HuH-7.5 (cell line): ENCODE results near the gene PEDS1.
"Not testable (repeated sequence)": the region's sequence is repeated elsewhere in the genome, so short reads cannot be mapped to it uniquely, and the experiment has no call there.

Experiments used
- DNase-seq: peaks from one replicate; pipeline ENCODE4 v3.0.0; 2011; ENCODE audit warnings: low spot score

PEDS1 gene

DNA sequence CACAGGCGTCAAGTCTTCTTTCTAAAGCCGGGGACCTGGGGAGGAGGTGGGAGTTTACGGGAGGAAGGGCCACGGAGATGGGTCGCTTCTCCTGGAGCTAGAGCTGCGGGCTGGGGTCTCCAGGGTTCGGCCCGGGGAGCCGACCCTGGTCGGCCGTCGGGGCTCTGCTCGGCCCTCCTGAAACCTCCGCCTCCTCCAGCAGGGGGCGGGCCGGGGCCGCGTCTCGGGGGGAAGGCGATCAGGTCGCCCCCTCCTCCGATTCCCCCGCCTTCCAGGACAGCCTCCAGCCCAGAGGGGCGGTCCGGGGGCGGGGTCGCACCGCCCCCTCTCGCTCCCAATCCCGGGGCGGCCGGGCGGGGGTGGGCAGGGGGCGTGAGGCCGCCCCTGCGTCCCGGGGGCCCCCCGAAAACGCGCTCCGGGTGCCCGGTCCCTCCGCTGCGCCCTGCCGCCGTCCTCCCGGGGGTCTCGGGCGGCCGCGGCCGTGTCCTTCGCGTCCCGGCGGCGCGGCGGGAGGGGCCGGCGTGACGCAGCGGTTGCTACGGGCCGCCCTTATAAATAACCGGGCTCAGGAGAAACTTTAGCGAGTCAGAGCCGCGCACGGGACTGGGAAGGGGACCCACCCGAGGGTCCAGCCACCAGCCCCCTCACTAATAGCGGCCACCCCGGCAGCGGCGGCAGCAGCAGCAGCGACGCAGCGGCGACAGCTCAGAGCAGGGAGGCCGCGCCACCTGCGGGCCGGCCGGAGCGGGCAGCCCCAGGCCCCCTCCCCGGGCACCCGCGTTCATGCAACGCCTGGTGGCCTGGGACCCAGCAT is 36.9 kb upstream of the PEDS1 start, which contains the start of gene CEBPB:
TSS of gene CEBPB (plus strand) at position 580 of the 814 bp plus-strand sequence. CDS start at position 784, 204 bp downstream.
- peak; percentile 97 for DNase-seq

DNA sequence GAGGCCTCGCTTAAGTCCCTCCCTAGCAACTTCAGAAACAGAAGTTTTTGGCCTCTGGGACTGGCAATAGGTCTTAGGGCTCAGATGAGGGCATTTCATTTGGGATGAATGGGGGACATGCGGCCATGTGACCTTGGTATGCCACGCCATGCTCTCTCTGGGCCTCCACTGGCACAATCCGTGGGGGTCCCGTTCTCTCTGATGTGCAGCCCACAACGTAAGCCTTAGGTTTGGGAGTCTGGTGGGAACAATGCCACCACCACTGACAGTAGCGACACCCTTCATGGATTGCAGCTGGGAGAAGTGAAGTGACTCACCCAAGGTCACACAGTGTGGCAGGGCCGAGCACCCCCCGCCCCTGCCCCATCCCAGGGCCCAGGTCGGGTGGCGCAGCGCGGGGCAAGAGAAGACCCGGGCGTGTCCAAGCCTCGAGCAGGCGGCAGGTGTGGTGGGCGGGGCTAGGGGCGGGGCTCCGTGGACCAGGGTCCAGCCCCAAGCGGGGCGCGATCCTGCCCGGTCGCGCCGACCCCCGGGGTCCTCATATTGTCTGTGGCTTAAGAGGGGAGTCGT is 36.2 kb upstream of the PEDS1 start:
- no peak for DNase-seq

DNA sequence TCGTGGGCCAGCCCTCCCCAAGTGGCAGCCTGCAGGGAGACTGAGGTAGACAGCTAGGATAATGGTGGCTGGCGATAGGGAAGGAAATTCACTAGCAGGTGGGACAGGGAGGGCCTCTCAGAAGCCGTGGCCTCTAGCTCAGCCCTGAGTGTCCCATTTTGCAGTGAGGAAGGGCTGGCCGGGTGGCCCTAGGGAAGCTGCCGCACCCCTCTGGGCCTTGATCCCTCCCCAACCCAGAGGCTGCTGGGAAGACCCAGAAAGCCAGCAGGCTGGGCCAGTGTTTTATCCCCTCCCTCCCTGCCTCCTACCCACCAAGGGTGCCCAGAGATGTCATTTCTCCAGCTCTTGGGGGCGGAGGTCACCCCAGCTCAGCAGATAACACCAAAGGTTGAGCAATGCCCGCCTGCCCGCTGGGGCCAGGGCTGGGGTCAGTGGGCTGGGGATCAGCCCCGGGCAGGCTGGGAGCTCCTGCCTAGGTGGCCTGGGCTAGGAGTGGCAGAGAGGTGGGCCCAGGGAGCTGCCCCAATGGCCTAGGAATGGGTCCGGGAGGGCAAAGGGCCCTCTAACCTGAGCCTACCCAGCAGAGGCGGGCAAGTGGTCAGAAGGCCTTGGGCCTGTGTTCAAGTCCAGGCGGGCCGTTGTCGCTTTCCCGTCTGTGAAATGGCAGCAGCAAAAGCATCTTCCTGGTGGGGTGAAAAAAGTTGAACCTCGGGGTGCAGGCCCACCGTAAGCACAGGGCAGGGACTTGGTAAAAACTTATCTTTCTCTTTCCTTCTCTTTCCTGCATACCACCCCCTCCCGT is 35.6 kb upstream of the PEDS1 start:
- peak; percentile 84 for DNase-seq

DNA sequence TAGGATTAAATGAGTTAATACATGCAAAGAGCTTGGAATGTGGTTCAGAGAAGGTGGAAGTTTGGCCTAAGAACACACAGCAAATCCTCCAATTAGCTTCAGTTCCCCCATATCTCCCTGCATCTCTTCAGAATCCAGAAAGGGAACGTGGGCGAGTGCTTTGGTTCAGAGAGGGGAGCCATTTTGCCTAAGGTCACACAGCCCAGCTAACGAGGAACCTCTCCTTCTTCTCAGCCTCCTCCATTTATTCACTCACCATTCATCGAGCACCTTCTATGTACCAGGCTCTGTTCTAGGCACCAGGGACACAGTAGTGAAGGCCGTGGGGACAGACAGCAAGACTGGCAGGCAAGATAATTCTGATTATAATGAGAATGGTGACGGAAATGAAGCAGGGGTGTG is 34.8 kb upstream of the PEDS1 start:
- DNase-seq, result no peak

DNA sequence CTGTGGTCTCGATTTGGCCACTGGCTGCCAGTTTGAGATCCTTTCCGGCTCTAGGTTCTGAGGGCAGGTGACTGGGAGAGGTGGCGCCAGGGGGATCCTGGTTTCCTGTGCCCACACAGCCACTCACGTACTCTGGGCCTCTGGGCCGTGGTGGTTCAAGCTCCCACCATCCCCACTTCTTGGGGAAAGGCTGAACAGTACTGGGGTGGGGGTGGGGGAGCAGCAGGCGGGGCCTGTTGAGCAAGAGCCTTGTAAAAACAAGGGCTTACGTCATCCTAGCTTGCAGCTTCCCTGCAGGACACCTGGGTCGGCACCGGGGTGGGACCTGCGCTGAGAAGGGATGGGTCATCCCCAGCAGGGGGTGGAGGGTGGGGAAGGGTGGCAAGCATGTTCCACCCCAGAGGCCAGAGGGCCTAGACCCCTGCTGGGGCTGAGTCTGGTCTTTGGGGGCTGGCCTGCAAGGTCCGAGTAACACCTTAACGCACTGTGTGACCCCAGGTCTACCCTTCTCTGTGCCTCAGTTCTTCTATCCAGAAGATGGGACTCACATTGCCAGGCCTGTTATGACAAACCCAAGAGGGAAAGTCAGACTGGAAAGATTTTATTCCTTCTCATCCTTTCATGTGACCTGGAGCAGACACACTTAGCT is 34.0 kb upstream of the PEDS1 start:
- DNase-seq, result no peak

DNA sequence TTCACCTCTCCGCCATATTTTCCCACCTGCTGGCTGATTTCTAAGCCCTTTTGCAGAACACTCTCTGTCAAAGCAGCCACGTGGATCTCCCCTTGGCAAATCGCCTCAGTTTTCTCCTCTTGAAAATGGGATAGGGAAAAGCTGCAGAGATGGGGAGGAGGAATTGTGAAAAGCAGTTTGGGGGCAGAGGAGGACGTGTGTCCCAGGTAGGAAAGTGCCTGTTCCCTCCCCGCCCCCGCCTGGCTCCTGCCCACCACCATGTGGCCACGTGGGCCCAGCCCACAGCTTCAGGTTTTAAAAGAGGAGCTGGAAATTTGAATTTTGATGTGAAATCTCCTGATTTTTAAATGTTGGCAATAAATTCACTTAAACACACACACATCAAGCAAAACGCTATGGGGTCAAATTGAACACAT is 33.5 kb upstream of the PEDS1 start:
- DNase-seq, result no peak

DNA sequence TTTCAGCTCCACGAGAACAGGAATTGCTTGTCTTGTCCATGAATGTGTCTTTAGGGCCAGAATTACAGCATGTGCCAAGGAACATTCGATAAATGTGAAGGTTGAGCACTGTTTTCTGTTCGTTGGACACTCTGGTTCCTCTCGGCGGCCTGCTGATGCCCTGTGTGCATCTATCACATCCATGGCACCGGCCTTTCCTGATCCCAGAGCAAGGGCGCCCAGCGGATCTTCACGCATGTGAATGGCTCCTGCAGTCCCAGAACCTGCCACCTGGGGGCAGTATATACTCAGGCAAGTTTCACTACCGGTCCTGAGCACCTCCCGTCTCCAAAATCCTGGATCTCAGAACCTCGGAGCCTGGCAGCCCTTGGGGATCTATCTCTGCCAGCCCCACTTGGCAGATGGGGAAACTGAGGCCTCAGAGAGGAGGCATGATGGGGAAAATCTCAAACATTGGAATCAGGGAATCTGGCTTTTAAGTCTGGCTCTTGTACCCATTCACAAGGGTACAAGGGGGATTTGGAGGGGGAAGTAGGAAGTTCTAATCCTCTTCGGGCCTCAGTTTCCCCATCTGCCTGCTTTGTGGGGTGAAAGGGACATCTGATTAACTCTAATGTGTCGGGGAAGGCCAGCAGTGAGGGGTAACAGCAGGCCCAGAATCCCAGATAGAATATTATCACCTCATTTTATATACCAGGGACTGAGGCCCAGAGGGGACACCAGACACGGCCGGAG is 32.8 kb upstream of the PEDS1 start:
- peak; percentile 78 for DNase-seq

DNA sequence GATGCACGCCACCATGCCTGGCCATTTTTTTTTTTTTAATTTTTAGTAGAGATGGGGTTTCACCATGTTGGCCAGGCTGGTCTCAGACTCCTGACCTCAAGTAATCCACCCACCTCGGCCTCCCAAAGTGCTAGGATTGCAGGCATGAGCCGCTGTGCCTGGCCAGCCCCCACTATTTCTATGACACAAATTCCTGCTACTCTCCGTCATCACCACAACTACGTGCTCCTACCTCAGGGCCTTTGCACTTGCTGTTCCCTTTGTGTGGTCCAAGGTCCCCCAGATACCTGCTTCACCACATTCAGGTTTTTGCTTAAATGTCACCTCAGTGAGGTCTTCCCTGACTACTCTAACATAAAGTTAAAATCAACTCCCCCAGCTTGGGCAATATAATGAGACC is 31.9 kb upstream of the PEDS1 start:
- DNase-seq, result no peak

DNA sequence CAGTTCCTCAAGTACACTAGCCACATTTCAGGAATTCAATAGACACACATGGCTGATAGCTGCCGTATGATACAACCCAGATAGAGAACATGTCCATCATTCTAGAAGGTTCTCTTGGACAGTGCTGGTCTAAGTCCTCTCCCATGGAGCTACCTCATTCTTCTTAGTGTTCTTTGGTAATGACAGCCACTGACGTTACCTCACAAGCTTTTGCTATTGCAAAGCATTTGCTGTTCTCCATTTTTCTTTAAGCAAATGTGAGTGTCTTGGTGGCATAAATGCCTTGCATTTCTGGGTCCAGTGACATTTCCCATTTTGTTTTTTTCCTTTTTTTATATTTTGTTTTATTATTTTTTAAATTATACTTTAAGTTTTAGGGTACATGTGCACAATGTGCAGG is 28.8 kb upstream of the PEDS1 start:
- no peak for DNase-seq

DNA sequence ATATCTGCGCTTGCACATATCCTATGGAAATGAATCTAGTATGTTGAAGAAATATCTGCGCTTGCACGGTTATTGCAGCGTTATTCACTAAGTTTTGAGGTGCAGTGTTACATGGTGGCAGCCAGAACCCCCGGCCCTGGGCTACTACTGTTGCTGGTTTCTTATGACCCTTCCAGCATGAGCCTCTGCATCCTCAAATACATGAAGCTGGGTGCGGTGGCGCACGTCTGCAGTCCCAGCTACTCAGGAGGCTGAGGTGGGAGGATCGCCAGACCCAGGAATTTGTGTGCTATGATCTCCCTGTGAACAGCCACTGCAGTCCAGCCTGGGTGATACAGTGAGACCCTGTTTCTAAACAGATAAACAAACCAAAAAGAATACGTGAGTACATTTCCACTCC is 27.8 kb upstream of the PEDS1 start:
- DNase-seq, result no peak

DNA sequence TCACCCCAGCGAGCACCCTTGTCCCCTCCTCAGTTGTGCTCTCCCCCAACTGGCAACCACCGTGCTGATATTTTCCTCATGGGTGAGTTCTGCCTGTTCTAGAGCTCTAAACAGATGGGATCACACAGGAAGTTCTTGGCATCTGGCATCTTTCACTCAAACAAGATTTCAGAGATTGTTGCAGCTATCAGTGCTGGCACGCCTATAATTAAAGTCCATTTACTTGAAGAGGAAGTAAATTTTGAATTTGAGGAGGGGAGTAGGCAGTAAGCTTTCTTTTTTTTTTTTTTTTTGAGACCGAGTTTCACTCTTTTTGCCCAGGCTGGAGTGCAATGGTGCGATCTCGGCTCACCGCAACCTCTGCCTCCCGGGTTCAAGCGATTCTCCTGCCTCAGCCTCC is 25.1 kb upstream of the PEDS1 start:
- DNase-seq, result not testable (repeated sequence)

DNA sequence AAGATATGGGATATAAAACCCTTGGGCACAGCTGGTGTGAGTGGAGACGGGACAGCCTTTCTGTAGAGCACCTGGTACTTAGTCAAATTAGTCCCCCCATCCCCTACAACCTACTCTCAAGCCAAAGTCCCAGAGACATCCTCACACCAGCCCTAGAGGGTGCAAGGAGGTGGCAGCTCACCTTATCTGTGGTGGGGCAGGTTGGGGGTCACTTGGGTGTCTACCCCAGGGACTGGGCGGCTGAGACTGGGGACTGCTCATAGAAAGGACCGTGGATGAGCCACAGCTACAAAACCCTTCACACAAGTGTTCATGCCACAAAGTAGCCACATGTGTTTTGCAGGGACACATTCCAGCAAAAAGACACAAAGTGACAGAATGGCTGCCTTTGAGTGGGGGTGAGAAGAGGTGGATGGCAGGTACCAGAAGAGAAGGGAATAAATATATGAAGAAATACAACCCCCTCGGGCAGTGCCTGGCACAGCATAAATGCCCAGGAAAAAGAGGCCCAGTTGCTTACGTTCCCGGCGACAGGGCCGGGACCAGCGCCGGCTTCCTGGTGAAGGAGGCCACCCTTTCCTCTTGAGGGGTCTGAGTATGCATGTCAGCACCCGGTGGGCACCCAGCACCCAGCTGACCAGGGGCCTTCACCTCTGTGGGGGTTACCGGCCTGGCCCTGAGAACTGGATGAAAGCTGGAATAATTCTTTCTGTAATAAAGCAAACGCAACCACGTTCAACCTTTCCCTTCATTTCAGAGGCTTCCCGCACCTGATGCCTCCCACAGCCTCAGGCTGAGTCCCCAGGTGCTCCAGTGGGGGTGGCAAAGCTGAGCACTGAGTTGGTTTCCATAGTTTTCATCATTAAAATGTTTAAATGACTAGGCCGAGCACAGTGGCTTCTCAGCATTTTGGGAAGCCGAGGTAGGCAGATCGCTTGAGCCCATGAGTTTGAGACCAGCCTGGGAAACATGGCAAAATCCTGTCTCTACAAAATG is 22.7 kb upstream of the PEDS1 start:
- DNase-seq, result no peak

DNA sequence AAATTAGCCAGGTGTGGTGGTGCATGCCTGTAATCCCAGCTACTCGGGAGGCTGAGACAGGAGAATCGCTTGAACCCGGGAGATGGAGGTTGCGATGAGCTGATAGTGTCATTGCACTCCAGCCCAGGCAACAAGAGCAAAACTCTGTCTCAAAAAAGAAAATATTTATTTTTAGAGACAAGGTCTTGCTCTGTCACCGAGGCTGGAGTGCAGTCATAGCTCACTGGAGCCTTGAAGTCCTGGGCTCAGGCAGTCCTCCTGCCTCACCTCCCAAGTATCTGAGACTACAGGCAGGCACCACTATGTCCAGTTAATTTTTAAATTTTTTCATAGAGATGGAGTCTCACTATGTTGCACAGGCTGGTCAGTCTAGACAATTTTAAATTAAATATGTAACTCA is 20.9 kb upstream of the PEDS1 start:
- no peak for DNase-seq

DNA sequence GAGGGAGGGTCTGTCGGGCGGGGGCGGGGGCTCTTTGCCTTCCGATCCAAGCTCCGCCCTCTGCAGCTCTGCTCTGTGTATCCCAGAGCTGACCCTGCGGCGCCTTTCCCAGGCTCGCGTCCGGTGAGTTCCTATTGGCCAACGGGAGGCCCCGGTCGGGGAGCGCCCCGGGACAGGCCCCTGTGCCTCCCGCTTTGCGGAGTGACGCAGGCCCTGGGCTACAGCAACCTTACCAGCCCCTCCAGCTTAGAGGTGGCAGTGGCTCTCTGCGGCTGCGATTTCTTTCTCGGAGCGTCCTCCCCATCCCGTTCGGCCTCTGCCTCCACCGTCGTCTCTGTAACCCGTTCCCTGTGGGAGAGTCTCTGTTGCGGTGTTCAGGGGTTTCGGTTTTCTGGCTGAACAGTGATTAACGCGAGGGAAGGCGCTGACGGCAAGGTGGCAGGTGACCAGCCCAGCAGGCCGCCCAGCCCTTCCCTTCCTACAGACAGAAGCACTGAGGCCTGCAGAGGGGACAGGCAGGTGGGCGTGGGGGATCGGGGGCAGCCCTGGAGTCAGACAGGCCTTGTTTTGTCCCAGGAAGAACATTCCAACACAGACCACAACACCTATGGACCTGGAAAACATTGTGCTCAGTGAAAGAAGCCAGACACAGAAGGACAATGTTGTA is 19.0 kb upstream of the PEDS1 start:
- peak; percentile 93 for DNase-seq

DNA sequence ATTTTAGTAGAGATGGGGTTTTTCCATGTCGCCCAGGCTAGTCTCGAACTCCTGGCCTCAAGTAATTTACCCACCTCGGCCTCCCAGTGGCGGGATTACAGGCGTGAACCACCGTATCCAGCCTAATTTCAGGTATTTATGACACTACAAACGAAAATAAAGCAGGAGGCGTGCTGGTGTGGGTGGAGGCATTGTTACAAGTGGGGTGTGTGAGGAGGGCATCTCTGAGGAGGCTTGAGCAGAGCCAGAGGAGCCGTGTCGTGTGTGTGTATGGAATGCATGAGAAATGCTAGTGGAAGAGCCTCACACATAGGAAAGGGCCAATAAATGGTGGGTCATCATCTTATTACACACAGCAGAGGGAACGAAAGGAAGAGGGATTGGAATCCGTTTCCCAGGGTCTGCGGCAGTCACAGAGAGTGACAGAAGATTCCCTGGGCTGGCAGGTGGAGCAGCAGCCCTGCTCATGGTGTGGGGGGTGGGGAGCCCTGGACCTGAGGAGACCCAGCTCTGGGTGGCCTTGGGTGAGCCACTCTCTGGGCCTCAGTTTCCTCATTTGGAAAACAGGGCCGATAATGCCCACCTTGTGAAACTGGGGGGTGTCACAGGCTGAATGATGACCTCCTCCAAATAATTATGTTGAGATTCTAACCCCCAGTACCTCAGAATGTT is 17.2 kb upstream of the PEDS1 start:
- no peak for DNase-seq

DNA sequence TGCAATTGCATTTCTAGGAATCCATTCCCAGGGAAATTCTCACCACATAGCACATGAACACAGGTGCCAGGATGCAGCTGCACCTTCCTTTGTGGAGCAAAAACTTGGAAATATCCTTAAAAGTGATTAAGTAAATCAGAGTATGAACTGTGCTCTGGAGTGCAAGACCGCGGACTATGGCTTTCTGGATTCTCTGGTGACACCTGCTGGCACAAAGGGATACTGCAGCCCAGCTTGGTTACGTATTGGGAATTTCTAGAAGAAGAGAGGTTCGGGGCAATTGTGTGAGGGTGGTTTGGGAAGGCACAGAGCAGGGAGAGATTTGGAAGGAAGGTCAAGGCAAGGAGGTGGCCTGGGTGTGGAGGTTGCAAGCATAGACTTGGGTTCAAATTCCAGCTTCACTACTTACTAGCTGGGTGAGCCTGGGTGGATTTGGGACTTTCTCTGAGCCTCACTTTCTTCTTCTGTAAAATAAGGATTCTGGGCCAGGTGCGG is 15.9 kb upstream of the PEDS1 start:
- no peak for DNase-seq

DNA sequence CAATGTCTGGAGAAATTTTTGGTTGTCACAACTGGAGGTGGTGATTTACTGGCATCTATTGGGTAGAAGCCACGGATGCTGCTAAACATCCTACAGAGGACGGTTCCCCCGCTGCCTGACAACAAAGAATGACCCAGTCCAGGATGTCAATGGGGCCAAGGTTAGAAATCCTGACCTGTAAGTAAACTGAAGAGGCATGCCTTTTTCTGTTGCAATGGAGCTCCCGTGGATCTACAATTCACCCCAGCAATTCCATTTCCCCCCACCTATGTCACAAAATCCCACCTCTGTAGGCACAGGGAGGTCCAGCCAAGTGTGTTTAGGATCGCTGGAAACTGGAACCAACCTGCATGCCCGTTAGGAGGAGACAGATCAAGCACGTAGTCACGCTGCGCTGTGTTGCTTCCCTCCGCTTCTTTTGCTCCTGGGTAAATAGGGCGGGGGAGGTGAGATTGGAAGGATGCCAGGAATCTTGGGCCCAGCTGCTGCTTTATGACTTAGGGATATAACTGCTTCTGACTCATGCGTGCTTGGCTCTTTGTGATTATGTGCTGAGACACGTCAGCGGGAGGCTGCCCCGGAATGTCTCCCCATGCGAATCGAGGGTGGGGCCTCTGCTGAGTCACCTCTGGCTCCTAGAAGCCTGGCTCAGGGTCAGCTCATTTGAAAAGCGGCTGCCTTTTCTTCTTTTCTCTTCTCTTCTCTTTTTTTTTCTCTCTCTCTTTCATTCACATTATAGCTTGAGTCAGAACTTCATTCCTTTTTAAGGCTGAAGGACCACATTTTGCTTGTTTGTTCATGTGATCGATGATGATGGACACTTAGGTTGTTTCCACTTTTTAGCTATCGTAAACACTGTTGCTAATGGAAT is 12.4 kb upstream of the PEDS1 start:
- peak; percentile 95 for DNase-seq
